GM21723 (cell line): ENCODE measurements around the gene SLC25A12.
A peak's percentile ranks its signal among the peaks of the same experiment; 100 is the strongest.

Experiments used
- ATAC-seq: cut with Tn5 transposase; IDR thresholded peaks from one replicate; pipeline ENCODE4 v1.9.1; 2021; ENCODE audit warnings: mild to moderate bottlenecking, moderate library complexity; ENCODE audit not compliant: unreplicated experiment

The SLC25A12 gene

GRCh38 chr2:171889333-171889732, 4.7 kb downstream of the SLC25A12 start:
- no peak for ATAC-seq

DNA sequence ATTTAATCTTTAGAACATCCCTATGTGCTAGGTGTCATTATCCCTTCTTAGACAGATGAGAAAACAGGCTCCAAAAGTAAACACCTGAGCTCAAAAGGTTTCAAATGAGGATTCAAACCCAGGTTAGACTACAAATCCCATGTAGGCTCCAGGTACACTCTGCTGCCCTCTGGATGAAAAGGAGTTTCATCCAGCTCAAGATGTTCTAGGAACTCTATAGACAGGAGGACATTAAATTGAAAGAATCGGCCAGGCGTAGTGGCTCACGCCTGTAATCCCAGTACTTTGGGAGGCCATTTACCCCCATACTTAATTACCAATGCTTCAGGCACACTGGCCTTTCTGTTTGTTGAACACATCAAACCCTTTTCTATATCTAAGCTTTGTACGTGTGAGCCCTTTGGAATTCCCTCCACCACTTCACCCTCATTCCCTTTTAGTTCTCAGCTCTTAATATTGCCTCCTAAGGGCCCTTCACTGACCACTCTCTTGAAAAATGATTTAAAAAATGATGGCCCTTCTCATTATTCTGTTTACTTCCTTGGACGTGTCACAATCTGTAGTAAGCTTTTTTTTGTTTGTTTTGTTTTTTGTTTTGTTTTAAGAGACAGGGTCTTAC, 10.7 kb downstream of the SLC25A12 start:
- no peak for ATAC-seq

- ATAC-seq, result peak; percentile 68
These were observed 11.8 kb downstream of the SLC25A12 start for GRCh38 chr2:171882089-171882769.

- ATAC-seq, result no peak
These were observed 13.3 kb downstream of the SLC25A12 start for GRCh38 chr2:171880774-171881173.

DNA sequence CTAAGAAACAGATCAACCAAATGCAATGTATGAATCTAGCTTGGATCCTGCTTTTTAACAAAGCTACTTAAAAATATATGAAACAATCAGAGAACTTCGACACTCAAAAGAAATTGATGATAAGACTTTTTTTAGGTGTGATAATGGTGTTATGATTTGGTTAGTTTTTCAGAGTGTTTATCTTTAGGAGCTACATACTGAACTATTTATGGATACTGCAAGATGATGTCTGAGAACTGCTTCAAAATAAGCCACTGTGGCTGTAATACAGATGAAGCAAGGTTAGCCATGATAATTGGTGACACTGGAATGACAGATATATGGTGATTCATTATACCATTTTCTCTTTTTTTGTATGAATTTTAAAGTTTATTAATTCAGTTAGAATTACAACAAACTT, 14.2 kb downstream of the SLC25A12 start:
- no peak for ATAC-seq

- ATAC-seq, result no peak
These were observed 15.5 kb downstream of the SLC25A12 start for GRCh38 chr2:171878481-171878993.

DNA sequence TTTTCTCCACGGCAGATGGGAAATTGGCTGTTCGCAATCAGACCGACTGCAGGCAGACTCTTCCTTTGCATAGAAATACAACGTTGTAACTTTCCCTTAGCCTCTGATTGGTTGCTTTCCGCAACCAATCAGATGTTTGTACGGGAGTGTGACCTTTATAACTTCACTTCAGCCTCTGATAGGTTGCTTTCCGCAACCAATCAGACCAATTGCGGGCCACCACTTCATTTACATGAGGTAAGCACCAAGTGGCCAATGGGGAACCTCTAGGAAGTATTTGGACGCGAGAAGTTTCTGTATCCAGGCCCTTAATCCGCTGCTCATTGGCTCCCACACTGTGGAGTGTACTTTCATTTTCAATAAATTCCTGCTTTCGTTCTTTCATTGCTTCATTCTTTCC, 19.1 kb downstream of the SLC25A12 start:
- ATAC-seq, result no peak

DNA sequence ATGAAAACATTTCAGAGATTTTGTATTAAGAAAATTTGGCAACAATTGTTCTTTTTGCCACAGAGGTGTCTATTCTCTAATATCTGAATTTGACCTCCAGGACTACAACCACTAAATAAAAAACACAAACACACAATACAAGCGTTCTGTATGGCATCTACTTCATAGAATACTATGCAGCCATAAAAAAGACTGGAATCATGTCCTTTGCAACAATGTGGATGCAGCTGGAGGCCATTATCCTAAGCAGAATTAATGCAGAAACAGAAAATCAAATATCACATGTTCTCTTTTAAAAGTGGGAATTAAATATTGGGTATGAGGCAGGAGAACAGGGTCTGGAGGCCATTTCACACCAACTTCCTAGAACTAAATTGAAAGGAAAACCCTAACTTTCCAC, 19.5 kb downstream of the SLC25A12 start:
- no peak for ATAC-seq

DNA sequence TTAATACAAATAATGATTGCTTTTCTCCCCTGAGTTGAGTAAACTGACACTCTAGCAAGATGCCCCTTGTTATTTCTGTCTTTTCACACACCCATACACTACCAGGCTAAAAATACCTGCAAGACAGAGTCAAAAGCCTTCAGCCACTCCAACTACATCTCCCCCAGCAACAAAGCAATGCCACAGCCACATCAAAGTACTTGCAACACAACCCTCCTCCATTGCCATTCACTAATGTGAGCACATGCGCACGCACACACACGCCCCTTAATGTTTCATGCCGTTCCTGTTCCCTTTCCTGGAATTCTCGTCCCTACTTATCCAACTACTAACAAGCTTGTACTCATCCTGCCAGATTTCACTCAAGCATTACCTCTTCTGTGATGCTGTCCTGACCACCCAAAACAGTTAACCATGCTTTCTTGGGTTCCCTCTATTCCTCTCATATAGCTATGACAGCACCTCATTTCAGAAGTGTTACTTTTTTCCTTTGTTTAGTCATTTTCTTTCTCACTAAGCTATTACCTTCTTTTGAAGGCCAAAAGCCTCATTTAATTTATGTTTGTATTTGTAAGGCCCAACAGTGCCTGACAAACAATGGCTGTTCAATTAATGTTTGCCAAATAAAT, 29.6 kb downstream of the SLC25A12 start:
- no peak for ATAC-seq

- no peak for ATAC-seq
These were observed 31.5 kb downstream of the SLC25A12 start for GRCh38 chr2:171862501-171862900.

- no peak for ATAC-seq
These were observed 35.6 kb downstream of the SLC25A12 start for GRCh38 chr2:171858397-171858958.

DNA sequence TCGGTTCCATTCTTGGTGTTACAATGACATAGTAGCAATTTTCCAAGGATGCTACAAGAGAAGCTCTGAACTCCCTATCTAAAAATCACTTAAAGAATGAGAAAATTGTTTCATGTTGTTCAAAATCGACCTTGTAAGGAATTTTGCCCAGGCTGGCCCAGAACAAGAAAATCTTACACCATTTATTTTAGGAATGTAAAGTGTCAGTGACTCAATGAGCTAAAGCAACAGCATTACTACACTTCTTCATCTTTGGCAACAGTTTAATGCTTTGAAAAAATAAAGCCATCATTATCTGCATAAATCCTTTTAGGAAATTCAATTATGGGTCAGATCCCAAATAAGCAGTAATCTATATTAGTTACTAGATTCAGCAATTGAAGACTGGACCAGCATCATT, 38.6 kb downstream of the SLC25A12 start:
- ATAC-seq, result no peak

- ATAC-seq, result no peak
These were observed 41.6 kb downstream of the SLC25A12 start for GRCh38 chr2:171852366-171852888.

GRCh38 chr2:171847627-171848026, 46.4 kb downstream of the SLC25A12 start:
- no peak for ATAC-seq

DNA sequence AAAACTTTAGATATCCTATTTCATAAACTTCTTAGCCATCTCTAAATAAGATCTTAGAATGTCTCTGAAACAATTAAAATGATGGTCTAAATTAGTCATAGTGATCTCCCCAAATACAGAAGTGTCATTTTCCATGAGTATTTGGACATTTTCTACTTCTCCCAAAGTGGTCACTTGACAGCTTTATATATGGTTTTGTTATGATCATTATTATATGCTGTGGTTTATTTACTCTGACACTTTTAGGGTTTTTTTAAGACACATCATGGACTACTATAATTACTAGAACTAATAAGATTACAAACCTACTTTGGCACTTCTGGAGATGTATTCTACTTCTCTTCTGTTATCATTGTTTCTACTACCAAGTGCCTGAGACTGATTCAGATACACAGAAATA, 47.1 kb downstream of the SLC25A12 start:
- no peak for ATAC-seq

DNA sequence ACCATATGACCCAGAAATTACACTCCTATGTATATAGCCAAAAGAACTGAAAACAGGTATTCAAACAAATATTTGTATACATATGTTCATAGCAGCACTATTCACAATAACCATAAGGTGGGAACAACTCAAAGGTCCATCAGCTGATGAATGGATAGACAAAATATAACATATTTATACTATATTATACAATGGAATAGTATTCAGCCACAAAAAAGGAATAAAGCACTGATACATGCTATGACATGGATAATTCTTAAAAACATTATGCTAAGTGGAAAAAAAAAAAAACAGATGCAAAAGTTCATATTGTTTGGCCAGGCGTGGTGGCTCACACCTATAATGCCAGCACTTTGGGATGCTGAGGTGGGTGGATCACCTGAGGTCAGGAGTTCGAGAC, 52.0 kb downstream of the SLC25A12 start:
- ATAC-seq, result no peak

- no peak for ATAC-seq
These were observed 56.3 kb downstream of the SLC25A12 start for GRCh38 chr2:171837736-171838135.

DNA sequence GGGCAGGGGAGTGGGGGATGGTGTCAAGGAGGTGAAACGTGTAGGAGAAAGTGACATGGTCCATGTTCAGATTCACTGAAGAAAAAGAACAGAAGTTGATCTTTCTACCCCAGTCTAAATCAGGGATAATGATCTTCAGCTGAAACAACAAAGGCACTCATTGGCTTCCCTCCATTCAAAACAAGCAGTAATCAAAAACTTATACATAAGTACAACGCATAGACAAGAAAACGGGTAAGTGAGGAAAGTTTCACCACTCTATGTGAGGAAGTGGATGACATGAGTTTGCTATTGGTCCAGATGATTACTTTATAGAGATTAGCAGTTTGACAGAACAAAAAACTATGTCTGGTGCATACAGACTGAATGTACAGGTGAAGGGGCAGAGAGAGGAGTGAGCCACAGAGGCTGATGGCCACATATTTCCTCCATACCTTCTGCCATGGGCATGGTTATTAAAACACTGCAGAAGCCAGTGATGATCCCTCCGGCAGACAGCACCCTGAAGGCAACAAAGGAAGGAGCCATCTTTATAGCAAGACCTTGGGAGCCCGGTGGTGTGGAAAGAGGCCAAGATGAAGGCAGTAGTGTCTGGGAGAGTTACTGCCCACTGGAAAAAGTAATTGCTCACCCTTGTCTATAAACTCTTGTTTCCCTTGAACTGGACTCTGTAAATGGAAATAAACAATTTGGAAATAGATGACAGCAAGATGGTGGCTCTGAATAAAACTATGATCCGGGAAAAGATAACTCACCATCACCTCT, 57.7 kb downstream of the SLC25A12 start:
- no peak for ATAC-seq

- no peak for ATAC-seq
These were observed 58.7 kb downstream of the SLC25A12 start for GRCh38 chr2:171835386-171835785.

- ATAC-seq, result no peak
These were observed 59.8 kb downstream of the SLC25A12 start for GRCh38 chr2:171834286-171834685.

GRCh38 chr2:171832489-171832888, 61.6 kb downstream of the SLC25A12 start:
- ATAC-seq, result no peak
